Esophagus mucosa (tissue), 1 donor: ENCODE data around the gene CYB5R3. TPM values are rescaled to one million over a fixed set of nuclear protein-coding genes. Genes with fewer than 3 reads are reported as not detected.
A peak's percentile ranks its signal among the peaks of the same experiment; 100 is the strongest.

Experiments
- ATAC-seq: fragments of 200-7000 bp; cut with Tn5 transposase; one replicate; pipeline ENCODE4 v1.9.1; 2020
- total RNA-seq: library from RNA; stranded (reverse); gene quantifications from one replicate; pipeline ENCODE4 v1.2.4, GENCODE V29; 2023
- donor health status: DM: yes; HTN: yes; CAD: no.

Gene CYB5R3
- 101 TPM for total RNA-seq

DNA sequence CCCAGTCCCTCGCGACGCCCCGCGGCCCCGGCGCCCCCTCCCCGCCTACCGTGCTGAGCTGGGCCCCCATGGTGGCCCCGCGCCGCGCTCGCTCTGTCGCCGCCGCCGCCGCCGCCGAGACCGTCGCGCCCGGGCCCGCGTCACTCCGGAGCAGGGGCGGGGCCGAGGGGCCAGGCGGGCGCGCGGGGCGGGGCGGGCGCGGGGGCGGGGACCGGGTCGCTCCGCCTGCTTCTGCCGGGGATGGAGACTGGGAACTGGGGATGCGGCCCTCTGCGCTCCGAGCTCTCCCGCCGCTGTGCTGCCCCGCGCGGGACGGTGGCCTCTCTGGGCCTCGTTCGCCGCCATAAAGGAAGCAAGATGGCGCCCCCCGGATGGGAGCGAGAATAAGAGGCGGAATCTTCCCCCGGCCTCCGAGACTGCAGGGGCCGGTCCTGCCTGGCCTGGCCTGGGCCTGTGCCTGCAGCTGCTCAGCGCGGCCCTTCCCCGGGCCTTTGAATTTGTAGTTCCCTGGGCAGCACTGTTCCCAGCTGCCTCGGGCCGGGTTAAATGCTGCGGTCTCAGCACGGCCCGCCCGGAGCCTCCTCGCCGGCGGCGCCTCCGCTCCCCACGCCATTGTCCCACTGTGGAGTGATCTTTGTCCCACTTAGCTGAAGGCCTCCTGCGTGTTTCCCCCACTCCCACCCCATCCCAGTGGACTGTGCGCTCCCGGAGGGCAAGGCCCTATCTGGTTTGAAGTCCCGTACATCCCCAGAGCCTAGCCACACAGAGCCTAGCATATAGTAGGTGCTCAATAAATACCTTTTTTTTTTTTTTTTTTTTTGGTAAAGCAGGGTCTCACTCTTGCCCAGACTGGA lies at the start of gene CYB5R3:
CYB5R3 (minus strand) TSS at position 147 of the 854 bp plus-strand sequence; CDS start at position 70, 77 bp downstream.
- ATAC-seq: peak; percentile 70

- ATAC-seq: peak; percentile 91
These were observed 48.4 kb upstream of the CYB5R3 start for GRCh38 chr22:42697542-42698013.

DNA sequence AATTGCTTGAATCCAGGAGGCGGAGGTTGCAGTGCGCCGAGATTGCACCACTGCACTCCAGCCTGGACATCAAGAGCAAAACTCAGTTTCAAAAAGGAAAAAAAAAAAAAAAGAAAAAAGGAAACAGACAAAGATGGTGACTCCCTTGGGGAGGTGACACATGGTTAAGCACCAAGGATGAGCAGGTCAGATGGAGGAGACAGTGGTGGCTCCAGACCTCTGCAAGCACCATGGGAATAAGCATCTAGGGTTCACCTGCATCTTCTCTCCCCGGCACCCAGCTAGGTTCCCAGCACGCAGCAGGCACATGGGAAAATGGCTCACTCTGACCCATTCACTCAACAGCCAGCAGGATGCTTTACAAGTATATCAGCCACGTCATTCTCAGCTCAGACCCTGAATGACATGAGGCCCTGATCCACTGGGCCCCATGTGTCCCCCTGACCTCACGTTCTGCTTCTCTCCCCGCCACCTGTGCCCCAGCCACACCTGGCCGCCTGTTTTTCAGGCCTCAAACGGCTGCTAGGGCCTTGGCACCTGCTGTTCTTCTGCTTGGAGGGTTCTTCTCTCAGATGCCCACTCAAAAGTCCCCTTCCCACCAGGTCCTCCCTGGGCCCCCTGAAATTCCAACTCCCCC lies 47.3 kb upstream of the CYB5R3 start:
- ATAC-seq: no peak

- ATAC-seq: no peak
These were observed 46.1 kb upstream of the CYB5R3 start for GRCh38 chr22:42695294-42695693.

DNA sequence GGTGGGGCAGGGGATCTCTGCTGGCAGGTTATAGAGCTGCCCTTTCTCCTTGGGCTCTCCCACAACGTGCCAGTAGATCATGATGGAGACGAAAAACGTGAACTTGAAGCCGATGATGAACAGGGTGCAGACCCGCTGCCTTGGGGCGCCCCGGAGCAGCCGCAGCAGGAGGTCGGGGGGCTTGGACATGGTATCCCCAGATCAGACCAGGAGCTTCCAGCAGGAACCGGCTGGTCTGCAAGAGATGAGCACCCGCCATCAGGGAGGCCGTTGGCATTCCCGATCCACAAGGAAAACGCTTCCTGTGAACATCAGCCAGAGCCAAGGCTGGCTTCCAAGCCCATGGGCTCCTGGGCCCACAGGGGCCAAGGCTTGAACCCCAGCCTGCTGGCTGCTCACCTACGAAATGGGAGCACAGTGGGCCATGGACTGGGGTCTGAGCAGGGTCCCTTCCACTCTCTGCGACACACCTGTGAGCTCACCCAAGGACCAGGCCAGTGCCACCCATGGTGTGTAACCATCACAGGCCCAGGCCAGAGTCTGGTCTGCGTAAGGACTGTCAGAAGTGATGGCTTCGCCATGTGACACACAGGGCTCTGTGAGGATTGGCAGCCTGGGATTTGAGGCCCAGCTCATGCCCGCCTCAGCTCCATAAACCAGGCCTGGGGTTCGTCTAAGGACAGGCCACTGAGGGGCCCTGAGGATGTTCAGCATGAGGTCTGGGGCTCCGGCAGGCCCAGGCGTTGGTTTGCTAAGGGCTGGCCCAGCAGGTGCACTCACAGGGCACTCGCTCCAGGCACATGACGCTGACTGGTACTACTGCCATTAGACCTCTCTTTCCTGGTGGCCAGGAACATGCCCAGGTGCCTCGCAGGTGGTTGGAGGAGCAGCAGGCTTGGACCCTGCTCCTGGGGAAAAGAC lies 44.8 kb upstream of the CYB5R3 start:
- no peak for ATAC-seq

DNA sequence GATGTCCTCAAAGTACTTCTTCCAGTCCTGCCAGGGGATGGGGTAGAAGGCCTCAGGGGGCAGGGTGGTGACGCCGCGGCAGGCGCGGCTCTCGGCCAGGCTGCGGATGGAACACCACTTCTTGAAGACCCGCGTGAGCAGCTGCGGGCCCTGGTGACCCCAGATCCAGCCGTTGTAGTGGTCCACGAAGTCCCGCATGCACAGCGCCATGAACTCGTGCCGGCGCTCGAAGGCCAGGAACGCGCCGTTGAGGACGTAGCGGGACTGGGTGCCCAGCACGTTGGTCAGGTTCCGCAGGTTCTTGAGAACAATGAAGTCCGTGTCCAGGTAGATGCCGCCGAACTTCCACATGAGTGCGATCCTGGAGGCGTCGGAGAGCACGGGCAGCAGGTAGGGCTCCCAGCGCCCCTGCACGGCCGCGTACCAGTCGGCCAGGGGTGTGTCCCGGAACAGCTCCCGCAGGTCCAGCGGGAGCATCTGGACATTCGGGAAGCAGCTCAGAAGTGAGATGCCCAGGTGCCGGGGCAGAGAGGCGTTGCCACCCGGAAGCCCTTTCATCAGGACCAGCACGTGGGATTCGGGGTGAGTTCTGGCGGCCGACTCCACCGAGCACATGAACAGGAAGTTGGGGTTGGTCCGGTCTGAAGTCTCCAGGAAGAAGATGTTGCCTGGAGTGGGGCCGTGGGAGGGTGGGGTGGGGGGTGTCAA lies 44.0 kb upstream of the CYB5R3 start:
- ATAC-seq: no peak

GRCh38 chr22:42692239-42693054 lies 43.3 kb upstream of the CYB5R3 start:
- ATAC-seq: peak; percentile 2

DNA sequence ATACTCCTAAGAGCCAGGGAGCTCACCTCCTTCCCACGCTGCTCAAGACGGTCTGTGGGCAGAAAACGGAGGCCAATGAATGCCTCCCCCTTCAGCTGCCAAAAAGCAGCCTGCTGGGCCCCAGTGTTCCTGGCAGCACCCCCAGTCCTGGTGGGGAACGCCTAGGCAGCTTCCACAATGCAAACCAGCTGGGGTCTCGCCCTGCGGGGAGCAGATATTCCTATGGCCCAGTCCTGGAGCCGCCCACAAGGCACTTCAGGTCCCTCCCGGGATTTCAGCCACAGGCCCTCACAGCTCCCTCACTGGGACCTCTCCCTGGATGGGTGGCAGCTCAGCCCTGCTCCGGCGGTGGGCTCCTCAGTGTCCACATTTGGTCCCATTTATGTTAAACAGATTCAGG lies 42.2 kb upstream of the CYB5R3 start:
- no peak for ATAC-seq

- peak; percentile 59 for ATAC-seq
These were observed 39.3 kb upstream of the CYB5R3 start for GRCh38 chr22:42688241-42689211.

DNA sequence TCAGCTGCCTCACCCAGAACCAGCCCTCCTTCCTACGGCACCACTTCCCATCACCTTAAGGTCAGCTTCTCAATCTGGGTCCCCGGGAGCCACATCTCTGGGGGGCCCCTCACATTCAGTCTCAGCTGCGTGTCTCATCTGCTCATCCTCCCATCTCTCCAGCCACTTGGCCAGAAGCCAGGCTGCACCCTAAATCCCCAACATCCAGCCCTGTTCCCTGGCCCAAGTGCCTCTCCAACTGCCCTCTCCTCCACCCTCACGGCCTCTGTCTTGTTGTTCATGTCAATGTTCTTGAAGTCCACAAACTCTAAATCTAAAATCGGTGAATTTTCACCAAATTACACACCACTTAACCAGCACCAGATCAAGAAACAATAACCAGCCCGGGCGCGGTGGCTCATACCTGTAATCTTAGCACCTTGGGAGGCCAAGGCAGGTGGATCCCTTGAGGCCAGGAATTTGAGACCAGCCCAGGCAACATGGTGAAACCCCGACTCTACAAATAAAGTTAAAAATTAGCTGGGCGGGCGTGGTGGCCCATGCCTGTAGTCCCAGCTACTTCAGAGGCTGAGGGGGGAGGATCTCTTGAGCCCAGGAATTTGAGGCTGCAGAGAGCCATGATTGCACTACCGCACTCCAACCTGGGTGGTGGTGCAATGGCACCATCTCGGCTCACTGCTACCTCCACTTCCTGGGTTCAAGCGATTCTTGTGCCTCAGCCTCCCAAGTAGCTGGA lies 37.7 kb upstream of the CYB5R3 start:
- no peak for ATAC-seq

DNA sequence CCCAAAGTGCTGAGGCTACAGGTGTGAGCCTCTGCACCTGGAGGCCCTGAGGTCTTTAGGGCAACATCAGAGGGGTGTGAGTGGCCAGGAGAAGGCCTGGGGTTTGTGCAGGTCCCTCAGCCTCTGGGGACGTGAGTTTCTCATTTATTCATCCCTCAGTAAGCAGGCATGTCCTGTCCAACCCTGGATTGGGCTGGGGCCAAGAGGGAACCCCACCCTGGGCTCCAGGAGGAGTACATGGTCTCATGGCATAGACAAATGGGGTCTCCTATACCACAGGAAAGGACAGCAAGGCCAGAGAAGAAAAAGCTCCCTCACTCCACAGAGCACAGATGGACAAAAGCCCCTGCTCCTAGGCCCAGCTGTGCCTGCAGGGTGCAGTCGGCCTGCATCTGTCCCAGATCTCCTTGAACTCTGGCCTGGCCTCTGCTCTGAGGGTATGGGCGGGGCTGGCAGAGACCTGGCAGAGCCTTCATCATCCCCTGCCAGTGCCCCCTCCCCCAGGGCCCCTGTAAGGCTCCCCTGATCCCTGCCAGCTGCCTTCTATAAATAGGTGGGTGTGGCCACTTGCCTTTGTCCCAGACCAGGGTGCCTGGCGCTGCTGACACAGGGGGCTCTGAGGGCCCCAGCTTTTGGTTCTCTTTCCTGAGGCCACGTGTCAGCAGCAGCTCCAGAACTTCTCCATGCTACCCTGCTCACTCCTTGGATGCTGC lies 36.9 kb upstream of the CYB5R3 start:
- ATAC-seq: peak; percentile 34

DNA sequence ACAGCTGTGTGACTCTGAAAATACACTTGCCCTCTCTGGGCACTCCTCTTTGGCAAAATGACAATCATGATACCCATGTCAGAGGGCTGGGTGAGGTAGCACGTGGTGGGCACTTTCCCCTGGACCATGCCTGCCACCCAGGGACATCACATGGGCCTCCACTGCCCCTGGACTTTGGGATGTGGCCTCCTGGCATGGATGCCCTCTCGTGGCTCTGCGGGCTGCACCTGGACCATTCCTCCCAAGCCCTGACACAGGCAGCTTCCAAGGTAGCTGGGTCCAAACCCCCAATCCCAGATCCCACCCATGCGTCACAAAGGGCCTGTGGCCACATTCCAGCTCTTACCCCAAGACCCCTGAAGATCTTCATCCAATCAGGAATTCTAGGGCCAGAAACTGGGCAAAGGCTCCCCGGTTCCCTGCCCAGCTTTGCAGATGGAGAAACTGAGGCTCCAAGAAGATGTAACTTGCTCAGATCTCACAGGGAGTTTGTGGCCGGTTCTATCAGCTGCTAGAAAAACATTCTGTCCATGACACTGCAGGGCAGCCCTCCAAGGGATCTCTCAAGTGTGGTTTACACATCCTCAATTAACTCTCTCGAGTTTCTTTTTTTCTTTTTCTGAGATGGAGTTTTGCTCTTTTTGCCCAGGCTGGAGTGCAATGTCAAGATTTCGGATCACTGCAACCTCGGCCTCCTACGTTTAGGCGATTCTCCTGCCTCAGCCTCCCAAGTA lies 35.4 kb upstream of the CYB5R3 start:
- no peak for ATAC-seq

DNA sequence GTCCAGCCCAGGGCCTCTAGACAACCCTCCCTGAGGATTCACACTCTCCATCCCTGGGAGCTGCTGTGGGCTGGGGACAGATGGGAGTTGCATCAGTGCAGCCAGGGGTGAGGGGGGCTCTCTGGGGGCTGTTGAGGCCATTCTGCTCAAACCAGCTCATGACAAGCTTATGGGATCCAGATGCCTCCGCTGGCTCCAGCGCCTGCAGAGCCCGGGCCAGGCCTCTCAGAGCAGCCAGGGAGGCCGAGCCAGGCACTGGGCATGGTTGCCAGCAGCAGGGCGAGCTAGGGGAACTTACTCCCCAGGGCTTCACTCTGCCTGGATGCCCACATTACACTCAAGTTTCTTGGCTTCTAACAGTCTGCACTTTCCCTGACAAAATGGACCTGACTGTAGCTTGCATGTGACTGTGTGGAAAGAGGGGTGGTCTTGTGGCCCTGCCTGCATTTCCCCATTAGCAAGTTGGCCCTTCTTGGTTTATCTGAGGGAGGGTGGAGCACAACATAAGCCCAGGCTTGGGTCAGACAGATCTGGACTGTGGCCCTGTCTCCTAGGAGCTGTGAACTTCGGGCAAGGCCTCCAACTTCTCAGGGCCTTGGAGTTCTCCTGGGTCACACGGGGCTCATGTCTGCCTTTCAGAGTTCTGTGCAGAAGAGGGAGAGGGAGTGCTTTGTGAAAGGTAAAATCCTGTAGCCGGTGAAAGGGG lies 34.5 kb upstream of the CYB5R3 start:
- ATAC-seq: no peak

DNA sequence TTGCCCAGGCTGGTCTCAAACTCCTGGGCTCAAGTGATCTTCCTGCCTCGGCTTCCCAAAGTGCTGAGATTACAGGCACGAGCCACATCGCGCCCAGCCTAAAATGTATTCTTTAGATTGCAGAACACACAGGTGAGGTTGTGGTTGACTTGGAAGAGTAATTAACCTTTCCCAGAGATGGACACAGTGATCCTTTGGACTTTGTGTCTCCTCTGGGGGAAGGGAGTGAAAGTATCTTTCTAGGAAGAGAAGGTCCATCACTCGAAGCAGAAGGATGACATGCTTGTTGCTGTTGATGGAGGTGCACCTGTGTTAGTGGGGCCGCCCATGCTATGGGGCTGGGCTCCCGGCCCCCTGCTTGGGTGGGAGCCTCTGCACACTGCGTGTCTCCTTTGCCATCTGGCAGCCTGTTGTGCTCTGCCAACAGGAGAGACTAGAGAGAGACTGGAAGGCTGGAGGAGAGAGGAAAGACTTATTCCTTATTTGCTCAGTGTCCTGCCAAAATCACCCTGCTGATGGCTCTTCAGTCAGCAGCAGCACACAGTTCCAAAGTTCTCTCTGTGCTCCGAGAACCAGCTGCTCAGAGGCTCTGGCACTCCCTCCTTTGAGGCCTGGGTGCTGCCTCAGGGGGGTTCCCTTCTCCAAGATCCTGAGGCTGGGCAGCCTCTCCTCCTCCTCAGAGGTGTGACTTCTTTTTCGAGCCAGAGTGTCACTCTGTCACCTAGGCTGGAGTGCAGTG lies 33.1 kb upstream of the CYB5R3 start:
- no peak for ATAC-seq

DNA sequence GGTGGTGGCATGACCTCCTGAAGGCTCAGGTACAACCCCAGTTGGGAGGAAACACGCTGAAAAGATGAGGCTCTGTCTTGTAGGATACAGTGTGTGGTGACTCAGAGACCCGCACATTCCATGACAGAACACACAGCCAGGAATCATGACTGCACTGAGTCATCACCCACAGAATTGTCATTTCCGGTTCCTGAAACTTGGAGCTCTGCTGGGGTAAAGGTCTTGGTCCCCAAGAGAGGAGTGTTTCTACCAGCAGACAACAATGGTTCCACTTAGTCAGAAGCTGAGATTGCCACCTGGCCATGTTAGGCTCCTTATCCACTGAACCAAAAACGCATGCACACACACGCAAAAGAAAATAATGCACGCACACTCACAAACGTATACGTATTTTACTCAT lies 31.5 kb upstream of the CYB5R3 start:
- peak; percentile 90 for ATAC-seq

- ATAC-seq: no peak
These were observed 30.5 kb upstream of the CYB5R3 start for GRCh38 chr22:42679691-42680090.
